PC-3 (cell line): ENCODE results near the gene SHLD1. TPM values are rescaled to one million over a fixed set of nuclear protein-coding genes. Genes with fewer than 3 reads are reported as not detected.

Experiments used
- ATAC-seq: fragments of 200-7000 bp; cut with Tn5 transposase; 2 replicates; pipeline ENCODE4 v1.9.1; 2020; ENCODE audit warnings: mild to moderate bottlenecking, moderate library complexity
- BruUV-seq: library from RNA; stranded (reverse); fragments of 400-500 nt; replicated peaks from 2 replicates; lab custom pipeline; 2021; lab: Mats Ljungman, UMichigan
- CTCF ChIA-PET: fragments of 300-600 bp; sonication (Branson Sonifier 250); formaldehyde crosslinking; loops from one replicate; lab custom pipeline; 2022; ENCODE audit warnings: antibody characterized with exemption; lab: Charles Lee
- POLR2A ChIA-PET: fragments of 300-600 bp; sonication (Branson Sonifier 250); formaldehyde crosslinking; loops from one replicate; lab custom pipeline; 2022; ENCODE audit warnings: antibody characterized with exemption; ENCODE audit not compliant: unreplicated experiment; lab: Charles Lee
- DNase-seq: peaks from one replicate; pipeline ENCODE4 v3.0.0-alpha.2; 2015
- H2AFZ ChIP-seq: fragments of 300-600 bp; sonication (generic); 2 replicates; pipeline ENCODE4 v1.6.0; 2016; ENCODE audit warnings: antibody characterized with exemption, low read length
- H3F3A ChIP-seq: fragments of 300-600 bp; sonication (generic); one replicate; pipeline ENCODE4 v1.6.0; 2017; ENCODE audit warnings: antibody characterized with exemption, low read length, control low read depth, mild to moderate bottlenecking; ENCODE audit not compliant: unreplicated experiment
- H3K27ac ChIP-seq: fragments of 300-600 bp; sonication (generic); 2 replicates; pipeline ENCODE4 v1.5.1; 2016; ENCODE audit warnings: mild to moderate bottlenecking, low read length
- H3K27me3 ChIP-seq: fragments of 300-600 bp; sonication (generic); 2 replicates; pipeline ENCODE4 v1.6.1; 2016; ENCODE audit warnings: low read length, mixed read lengths
- H3K36me3 ChIP-seq: fragments of 300-600 bp; sonication (generic); 2 replicates; pipeline ENCODE4 v1.6.1; 2016; ENCODE audit warnings: low read depth, mixed run types, low read length, mixed read lengths
- H3K4me1 ChIP-seq: fragments of 300-600 bp; sonication (generic); 2 replicates; pipeline ENCODE4 v1.5.1; 2016; ENCODE audit warnings: low read length; ENCODE audit not compliant: insufficient read depth
- H3K4me2 ChIP-seq: fragments of 300-600 bp; sonication (generic); 2 replicates; pipeline ENCODE4 v1.6.0; 2016; ENCODE audit warnings: low read length
- H3K4me3 ChIP-seq: fragments of 300-600 bp; sonication (generic); 2 replicates; pipeline ENCODE4 v1.5.1; 2016; ENCODE audit warnings: mild to moderate bottlenecking, low read length, mixed read lengths
- H3K79me2 ChIP-seq: fragments of 300-600 bp; sonication (generic); 2 replicates; pipeline ENCODE4 v1.6.1; 2017; ENCODE audit warnings: low read length, mixed read lengths
- H3K9ac ChIP-seq: fragments of 300-600 bp; sonication (generic); 2 replicates; pipeline ENCODE4 v1.6.0; 2016; ENCODE audit warnings: mild to moderate bottlenecking, low read length
- H3K9me2 ChIP-seq: fragments of 300-600 bp; sonication (generic); replicated peaks from 2 replicates; pipeline ENCODE4 v1.6.1; 2016; ENCODE audit warnings: mixed run types, low read length, mixed read lengths
- H3K9me3 ChIP-seq: fragments of 300-600 bp; sonication (generic); 2 replicates; pipeline ENCODE4 v1.6.1; 2016; ENCODE audit warnings: low read length, mixed read lengths
- H4K20me1 ChIP-seq: fragments of 300-600 bp; sonication (generic); 2 replicates; pipeline ENCODE4 v1.6.1; 2016; ENCODE audit warnings: low read length, mixed read lengths
- CTCF ChIP-seq: fragments of 300-600 bp; sonication (generic); conservative IDR thresholded peaks from 2 replicates; pipeline ENCODE4 v1.5.1; 2017; ENCODE audit warnings: antibody characterized with exemption, low read depth, mild to moderate bottlenecking, low read length
- EZH2 ChIP-seq: fragments of 300-600 bp; sonication (generic); IDR thresholded peaks from one replicate; pipeline ENCODE4 v1.6.1; 2017; ENCODE audit warnings: antibody characterized with exemption, mild to moderate bottlenecking, low read length; ENCODE audit not compliant: unreplicated experiment
- EZH2phosphoT487 ChIP-seq: fragments of 300-600 bp; sonication (generic); IDR thresholded peaks from 2 replicates; pipeline ENCODE4 v1.6.1; 2018; ENCODE audit warnings: mild to moderate bottlenecking, antibody characterized with exemption, low read length, borderline replicate concordance
- intact Hi-C: fragments of 100-400 bp; cut with micrococcal nuclease; formaldehyde crosslinking; loops from 2 replicates; pipeline ENCODE4 v1.9.0; 2023
- total RNA-seq: library from RNA; depleted of rRNA; stranded (reverse); fragments of >200 nt; gene quantifications from 2 replicates; pipeline ENCODE4 v1.2.3, GENCODE V29; 2014

The SHLD1 gene
- total RNA-seq, 1 experiment from 2014 or later = 3.4 TPM

- no peaks in the 10 kb centered on the region for H3K9me2 ChIP-seq
- H3K79me2 ChIP-seq = no peaks in the 10 kb centered on the region
- BruUV-seq = no TSS peak
- H4K20me1 ChIP-seq = no peaks in the 10 kb centered on the region
- H3K4me2 ChIP-seq = no peak overlapping the region
- no peaks in the 10 kb centered on the region for H3K9me3 ChIP-seq
- DNase-seq (no peak), ATAC-seq (no peak)
- peaks cover 76% of the 10 kb centered on the region for H3K27me3 ChIP-seq
- H3K4me3 ChIP-seq = no peak overlapping the region
- ChIA-PET POLR2A (no interaction called here), CTCF (no interaction called here)
- no peak overlapping the region for H2AFZ ChIP-seq
- H3K27ac ChIP-seq = no peak overlapping the region
- no peak overlapping the region for H3K9ac ChIP-seq
- H3K4me1 ChIP-seq = no peaks in the 10 kb centered on the region
- intact Hi-C loops = no loop called here
- TF ChIP-seq CTCF (no peak), EZH2phosphoT487 (no peak), EZH2 (no peak)
- no peaks in the 10 kb centered on the region for H3F3A ChIP-seq
- H3K36me3 ChIP-seq = no peaks in the 10 kb centered on the region
Measured at GRCh38 chr20:5900908-5901307, 150.7 kb downstream of the SHLD1 start.

GRCh38 chr20:5908981-5909380, 158.8 kb downstream of the SHLD1 start:
- H3K27me3 ChIP-seq = peaks cover 95% of the 10 kb centered on the region

More at GRCh38 chr20:5908981-5909380, 158.8 kb downstream of the SHLD1 start:
- no peak for DNase-seq
- no peaks in the 10 kb centered on the region for H3F3A ChIP-seq
- ChIA-PET CTCF (no interaction called here), POLR2A (no interaction called here)
- ATAC-seq = no peak
- no peak overlapping the region for H3K4me3 ChIP-seq
- no peaks in the 10 kb centered on the region for H4K20me1 ChIP-seq
- no peaks in the 10 kb centered on the region for H3K79me2 ChIP-seq
- no peaks in the 10 kb centered on the region for H3K4me1 ChIP-seq
- H3K36me3 ChIP-seq = no peaks in the 10 kb centered on the region
- TF ChIP-seq EZH2 (no peak), EZH2phosphoT487 (no peak), CTCF (no peak)
- no peaks in the 10 kb centered on the region for H3K9me3 ChIP-seq
- intact Hi-C loops = no loop called here
- H3K4me2 ChIP-seq = no peak overlapping the region
- no peak overlapping the region for H3K9ac ChIP-seq
- BruUV-seq = no TSS peak
- H3K9me2 ChIP-seq = no peaks in the 10 kb centered on the region
- no peak overlapping the region for H3K27ac ChIP-seq
- no peak overlapping the region for H2AFZ ChIP-seq
